Cardiac muscle cell (in vitro differentiated cells and primary cell): ENCODE results near the gene METAP2. TPM values are rescaled to one million over a fixed set of nuclear protein-coding genes. Genes with fewer than 3 reads are reported as not detected.
"Not testable (repeated sequence)": the region's sequence is repeated elsewhere in the genome, so short reads cannot be mapped to it uniquely, and the experiment has no call there.

ENCODE experiments used
- DNase-seq, 2 donors: peaks; one replicate each; pipeline versions ENCODE4 v3.0.0 to v3.0.0-alpha.2; 2010 to 2017; ENCODE audit warnings: low read depth in 1 of 2, low spot score in 1 of 2
- H3K27ac ChIP-seq: fragments of 200-600 bp; sonication (generic); 2 replicates; pipeline ENCODE4 v1.5.1; 2016
- H3K27me3 ChIP-seq: fragments of 200-600 bp; sonication (generic); 2 replicates; pipeline ENCODE4 v1.6.0; 2016; ENCODE audit warnings: control low read depth
- H3K36me3 ChIP-seq: fragments of 200-600 bp; sonication (generic); 2 replicates; pipeline ENCODE4 v1.5.1; 2016; ENCODE audit warnings: control low read depth
- H3K4me1 ChIP-seq: fragments of 200-600 bp; sonication (generic); 2 replicates; pipeline ENCODE4 v1.8.1; 2017; ENCODE audit warnings: low read depth, mild to moderate bottlenecking, mixed run types
- H3K4me3 ChIP-seq: fragments of 200-600 bp; sonication (generic); 2 replicates; pipeline ENCODE4 v1.5.1; 2016; ENCODE audit warnings: mild to moderate bottlenecking
- H3K9me3 ChIP-seq: fragments of 200-600 bp; sonication (generic); 2 replicates; pipeline ENCODE4 v1.5.1; 2017; ENCODE audit warnings: low read depth, mild to moderate bottlenecking, control low read depth
- polyA plus RNA-seq: library from polyadenylated mRNA; unstranded; fragments of >200 nt; fragmentation: Nextera tagmentation; extraction: Ambion mirVana; gene quantifications from 2 replicates; pipeline ENCODE4 v1.2.1, GENCODE V29; 2016
- total RNA-seq: library from RNA; depleted of rRNA; stranded (reverse); fragments of >200 nt; gene quantifications from 2 replicates; pipeline ENCODE4 v1.2.3, GENCODE V29; 2016
- TF ChIP-seq, protein P1 (sequence below): IDR thresholded peaks from 2 replicates; pipeline ENCODE4 v1.5.1; 2012; ENCODE audit warnings: low read depth, mild to moderate bottlenecking, low read length

The METAP2 gene
- total and polyA plus RNA-seq, 2 experiments from 2014 or later = 41.1 to 98.8 TPM

DNA sequence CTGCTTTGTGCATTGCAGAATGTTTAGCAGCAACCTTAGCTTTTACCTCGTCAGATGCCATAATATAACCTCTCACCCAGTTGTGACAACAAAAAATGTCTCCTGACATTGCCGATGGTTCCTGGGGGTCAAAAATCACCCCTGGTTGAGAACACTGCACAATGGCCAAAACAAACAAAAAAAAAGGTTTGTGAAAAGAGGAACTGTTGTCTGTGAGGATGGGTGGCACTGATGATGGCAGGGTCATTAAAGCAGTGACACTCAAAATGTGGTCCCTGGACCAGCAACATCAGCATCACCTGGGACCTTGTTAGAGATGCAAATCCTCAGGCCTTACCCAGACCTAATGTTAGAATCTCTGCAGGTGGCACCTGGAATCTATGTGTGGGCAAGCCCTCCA is 36.4 kb upstream of the METAP2 start:
- H3K4me3 ChIP-seq = no peak overlapping the region
- TF ChIP-seq, protein P1, sequence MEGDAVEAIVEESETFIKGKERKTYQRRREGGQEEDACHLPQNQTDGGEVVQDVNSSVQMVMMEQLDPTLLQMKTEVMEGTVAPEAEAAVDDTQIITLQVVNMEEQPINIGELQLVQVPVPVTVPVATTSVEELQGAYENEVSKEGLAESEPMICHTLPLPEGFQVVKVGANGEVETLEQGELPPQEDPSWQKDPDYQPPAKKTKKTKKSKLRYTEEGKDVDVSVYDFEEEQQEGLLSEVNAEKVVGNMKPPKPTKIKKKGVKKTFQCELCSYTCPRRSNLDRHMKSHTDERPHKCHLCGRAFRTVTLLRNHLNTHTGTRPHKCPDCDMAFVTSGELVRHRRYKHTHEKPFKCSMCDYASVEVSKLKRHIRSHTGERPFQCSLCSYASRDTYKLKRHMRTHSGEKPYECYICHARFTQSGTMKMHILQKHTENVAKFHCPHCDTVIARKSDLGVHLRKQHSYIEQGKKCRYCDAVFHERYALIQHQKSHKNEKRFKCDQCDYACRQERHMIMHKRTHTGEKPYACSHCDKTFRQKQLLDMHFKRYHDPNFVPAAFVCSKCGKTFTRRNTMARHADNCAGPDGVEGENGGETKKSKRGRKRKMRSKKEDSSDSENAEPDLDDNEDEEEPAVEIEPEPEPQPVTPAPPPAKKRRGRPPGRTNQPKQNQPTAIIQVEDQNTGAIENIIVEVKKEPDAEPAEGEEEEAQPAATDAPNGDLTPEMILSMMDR = no peak
- no peak overlapping the region for H3K27ac ChIP-seq
- no peaks in the 10 kb centered on the region for H3K36me3 ChIP-seq
- DNase-seq = no peak
- H3K4me1 ChIP-seq = no peaks in the 10 kb centered on the region
- no peaks in the 10 kb centered on the region for H3K27me3 ChIP-seq
- H3K9me3 ChIP-seq = no peaks in the 10 kb centered on the region

DNA sequence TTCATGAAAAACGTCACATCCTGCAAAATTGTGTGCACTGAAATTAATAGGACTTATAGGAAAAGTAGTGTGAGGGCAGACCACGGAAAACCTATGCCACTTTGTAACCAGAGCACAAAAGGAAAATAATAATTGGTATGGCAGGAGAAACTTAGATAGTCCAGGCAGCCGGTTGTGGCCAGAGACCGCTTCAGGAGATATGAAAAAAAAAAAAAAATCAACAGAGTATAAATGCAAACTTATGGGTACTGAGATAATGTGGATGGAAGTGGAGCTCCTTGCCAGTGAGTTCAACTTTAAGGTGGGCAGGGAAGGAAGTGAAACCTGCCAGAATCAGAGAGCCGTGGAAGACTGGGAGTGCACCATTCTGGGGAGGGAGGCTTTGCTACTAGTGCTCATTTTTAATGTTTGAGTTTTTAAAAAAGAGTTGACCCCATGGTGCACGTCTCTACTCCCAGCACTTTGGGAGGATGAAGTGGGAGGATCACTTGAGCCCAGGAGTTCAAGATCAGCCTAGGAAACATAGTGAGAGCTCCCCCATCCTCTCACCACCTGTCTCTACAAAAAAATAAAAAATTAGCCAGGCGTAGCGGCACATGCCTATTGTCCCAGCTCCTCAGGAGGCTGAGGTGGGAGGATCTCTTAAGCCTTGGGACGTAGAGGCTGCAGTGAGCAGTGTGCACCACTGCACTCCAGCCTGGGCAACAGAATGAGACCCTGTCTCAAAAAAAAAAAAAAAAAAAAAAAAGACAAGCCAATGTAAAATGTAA is 34.3 kb upstream of the METAP2 start:
- Histone ChIP-seq H3K9me3 (no peaks in the 10 kb centered on the region), H3K27me3 (no peaks in the 10 kb centered on the region), H3K4me1 (no peaks in the 10 kb centered on the region), H3K27ac (no peak overlapping the region), H3K36me3 (no peaks in the 10 kb centered on the region), H3K4me3 (no peak overlapping the region)
- TF ChIP-seq, protein P1 = no peak
- DNase-seq = no peak

DNA sequence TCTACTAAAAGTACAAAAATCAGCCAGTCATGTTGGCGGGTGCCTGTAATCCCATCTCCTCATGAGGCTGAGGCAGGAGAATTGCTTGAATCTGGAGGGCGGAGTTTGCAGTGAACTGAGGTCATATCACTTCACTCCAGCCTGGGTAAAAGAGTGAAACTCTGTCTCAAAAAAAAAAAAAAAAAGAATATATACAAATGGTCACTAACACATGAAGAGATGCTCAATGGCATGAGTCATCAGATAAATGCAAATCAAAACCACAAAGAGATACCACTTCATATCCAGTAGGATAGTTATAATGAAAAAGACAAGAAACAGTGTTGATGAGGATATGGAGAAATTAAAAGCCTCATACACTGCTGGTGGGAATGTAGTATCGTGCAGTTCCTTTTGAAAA is 33.6 kb upstream of the METAP2 start:
- no peak overlapping the region for H3K27ac ChIP-seq
- no peaks in the 10 kb centered on the region for H3K4me1 ChIP-seq
- H3K36me3 ChIP-seq = no peaks in the 10 kb centered on the region
- no peaks in the 10 kb centered on the region for H3K9me3 ChIP-seq
- H3K4me3 ChIP-seq = no peak overlapping the region
- TF ChIP-seq, protein P1 = no peak
- H3K27me3 ChIP-seq = no peaks in the 10 kb centered on the region
- DNase-seq = peak in 1 of 2 donors; percentile 54

DNA sequence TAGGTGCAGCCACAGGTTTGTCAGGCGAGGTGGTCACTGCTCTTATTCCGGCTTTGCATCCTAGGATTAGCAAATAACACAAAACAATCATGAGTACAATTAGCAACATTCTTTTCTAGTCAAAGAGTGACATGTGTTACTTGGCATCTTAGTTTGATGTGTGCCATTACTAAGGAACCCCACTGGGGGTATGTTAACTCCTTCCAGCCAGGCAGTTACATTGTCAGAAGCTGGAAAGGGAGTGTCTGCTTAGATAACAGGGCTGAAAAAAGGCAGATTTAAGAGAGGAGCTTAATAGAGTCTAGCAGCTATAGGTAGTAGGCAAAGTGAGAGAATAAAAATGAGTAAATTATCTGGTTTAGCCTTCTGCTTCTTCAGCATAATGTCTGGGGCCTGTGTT is 30.5 kb upstream of the METAP2 start:
- TF ChIP-seq, protein P1 = no peak
- no peak overlapping the region for H3K27ac ChIP-seq

DNA sequence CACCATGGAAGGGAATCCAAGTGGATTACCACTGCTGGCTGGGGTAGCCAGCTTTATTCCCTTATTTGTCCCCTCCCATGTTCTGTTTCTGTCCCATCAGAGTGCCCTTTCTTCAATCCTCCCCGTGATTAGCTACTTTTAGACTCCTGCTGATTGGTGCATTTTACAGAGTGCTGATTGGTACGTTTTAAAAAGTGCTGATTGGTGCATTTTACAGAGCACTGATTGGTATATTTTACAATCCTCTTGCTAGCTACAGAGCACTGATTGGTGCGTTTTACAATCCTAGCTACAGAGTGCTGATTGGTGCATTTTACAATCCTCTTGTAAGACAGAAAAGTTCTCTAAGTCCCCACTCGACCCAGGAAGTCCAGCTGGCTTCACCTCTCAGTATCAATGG is 28.9 kb upstream of the METAP2 start:
- H3K27ac ChIP-seq, H3K4me3 ChIP-seq, H3K27me3 ChIP-seq, H3K9me3 ChIP-seq, H3K4me1 ChIP-seq, H3K36me3 ChIP-seq, DNase-seq: not testable (repeated sequence)

More for the DNA sequence above, 30.5 kb upstream of the METAP2 start:
- DNase-seq = no peak
- no peaks in the 10 kb centered on the region for H3K9me3 ChIP-seq
- no peak overlapping the region for H3K4me3 ChIP-seq
- no peaks in the 10 kb centered on the region for H3K27me3 ChIP-seq
- H3K36me3 ChIP-seq = no peaks in the 10 kb centered on the region
- no peaks in the 10 kb centered on the region for H3K4me1 ChIP-seq

DNA sequence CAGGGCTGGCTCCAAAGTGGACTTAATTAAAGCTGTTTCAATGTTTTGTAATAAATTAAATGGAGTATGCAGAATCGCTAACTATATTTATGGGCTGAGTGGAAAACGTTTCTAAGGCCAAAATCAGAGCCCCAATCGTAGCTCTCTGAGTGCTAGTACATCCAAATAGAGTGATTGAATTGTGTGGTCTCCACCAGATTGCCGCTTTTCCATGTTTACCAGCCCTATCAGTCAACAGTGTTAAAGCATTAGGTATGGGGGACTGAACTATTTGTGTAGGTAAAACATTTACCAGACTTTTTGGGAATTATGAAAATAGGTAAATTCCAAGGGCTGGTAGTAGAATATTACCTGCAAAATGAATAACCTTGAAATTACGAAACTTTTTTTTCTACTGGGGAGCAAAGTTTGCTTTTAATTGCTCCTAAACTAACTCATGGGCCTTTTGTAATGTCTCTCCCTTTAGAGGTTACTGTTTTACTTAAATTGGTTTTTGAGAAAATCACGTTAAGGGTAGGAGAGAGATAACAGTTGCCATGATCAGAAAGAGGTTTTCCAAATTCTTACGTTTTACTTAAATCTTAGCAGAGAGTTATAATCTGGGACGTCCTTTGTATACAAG is 28.0 kb upstream of the METAP2 start:
- DNase-seq = no peak
- H3K27ac ChIP-seq = no peak overlapping the region
- no peaks in the 10 kb centered on the region for H3K36me3 ChIP-seq
- no peaks in the 10 kb centered on the region for H3K27me3 ChIP-seq
- H3K4me3 ChIP-seq = no peak overlapping the region
- no peaks in the 10 kb centered on the region for H3K4me1 ChIP-seq
- no peaks in the 10 kb centered on the region for H3K9me3 ChIP-seq
- TF ChIP-seq, protein P1 = no peak
